Activated CD8-positive, alpha-beta memory T cell treated with anti-CD3 and anti-CD28 coated beads for 24 hours (primary cell): Measurements from ENCODE around the gene TCP11X2.
"Not testable (repeated sequence)": the region's sequence is repeated elsewhere in the genome, so short reads cannot be mapped to it uniquely, and the experiment has no call there.

Source experiments
- DNase-seq: peaks from one replicate; pipeline ENCODE4 v3.0.0-alpha.2; 2020

TCP11X2 gene

GRCh38 chrX:102471762-102472220 lies at the start of gene TCP11X2:
Gene TCP11X2 (minus strand): TSS chrX:102471812.
- DNase-seq: not testable (repeated sequence)

DNA sequence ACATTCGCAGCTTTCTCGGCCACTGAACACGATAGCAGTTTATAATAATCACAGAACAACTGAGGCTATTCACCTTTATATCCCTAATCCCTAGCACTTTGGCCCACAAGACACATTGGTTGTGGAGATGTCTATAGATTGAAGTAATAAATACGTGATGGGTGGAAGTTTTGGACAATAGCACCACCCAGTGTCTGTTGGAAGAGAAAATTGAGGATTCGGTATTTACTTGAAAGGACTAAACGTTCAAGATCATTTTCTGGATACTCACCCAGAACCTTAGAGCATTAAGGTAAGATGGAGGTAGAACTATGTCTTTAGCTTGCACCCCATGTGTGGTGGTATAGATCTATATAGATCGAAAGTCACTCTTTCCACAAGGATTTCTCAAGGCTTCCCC lies 45.7 kb upstream of the TCP11X2 start:
- no peak for DNase-seq

DNA sequence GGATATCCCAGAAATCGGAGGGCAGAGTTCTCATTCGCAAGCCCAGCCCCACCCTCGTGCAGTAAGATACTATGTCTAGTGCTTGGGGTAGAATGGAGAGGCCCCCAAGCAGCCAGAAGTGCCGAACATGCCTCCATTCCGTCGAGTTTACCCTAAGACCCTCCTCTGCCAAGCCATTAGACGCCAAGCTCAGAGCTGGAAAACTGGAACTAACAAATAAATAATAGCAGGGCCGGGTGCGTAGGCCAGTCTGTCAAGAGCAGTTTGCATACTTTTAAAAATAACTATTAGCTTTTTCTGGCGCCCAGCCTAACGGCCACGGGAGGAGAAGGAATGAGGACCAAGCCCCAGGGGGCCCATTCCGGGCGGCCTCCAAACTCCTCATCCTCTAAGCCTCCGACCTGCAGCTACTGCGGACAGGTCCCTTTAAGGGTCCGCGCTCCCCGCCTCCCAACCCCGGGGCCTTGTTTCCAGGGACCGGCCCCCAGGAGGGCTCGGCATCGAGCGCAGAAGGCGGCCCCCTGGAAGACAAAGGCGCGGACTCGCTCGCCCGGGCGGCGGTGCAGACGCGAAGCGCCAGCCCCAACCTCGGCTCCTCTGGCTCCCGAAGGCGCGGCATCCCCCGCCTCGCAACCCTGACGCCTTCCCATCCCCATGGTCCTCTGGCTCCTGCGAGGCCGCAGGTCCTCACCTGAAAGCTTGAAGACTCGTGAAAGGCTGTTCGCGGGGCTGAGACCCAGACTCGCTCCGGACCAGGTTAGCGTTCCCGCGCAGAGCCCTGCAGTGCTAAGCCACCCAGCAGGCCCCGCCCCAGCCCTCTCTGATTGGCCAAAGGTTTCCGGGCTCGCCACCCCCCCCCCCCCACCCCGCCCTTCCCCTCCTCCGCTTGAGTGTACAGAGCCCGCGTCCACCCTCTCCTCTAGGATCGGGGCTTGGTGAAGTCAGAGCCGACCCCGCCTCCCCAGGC lies 44.6 kb upstream of the TCP11X2 start, which contains the start of gene TMSB15A:
Gene TMSB15A, minus strand, starts transcription at position 765 of the 967 bp plus-strand sequence.
- DNase-seq: peak; percentile 80

DNA sequence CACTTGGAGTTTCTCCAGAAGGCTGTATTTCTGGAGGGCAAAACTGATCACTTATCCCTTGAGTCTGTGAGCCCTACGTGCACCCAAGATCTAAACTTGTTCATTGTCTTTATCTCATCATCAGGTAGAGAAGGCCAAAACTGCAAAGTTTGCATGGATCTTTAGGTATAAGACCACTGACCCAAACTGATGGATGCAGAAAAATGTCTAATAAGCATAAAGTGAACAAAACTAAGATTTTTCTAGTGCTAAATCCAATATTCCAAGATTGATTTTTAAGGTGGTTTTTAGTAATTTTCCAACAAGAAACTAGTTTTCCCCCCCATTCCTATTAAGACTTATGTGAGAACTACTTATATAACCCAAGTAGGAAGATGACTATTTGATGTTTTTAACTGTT lies 42.9 kb upstream of the TCP11X2 start:
- DNase-seq: no peak

GRCh38 chrX:102498732-102499131 lies 27.1 kb upstream of the TCP11X2 start:
- DNase-seq: no peak

DNA sequence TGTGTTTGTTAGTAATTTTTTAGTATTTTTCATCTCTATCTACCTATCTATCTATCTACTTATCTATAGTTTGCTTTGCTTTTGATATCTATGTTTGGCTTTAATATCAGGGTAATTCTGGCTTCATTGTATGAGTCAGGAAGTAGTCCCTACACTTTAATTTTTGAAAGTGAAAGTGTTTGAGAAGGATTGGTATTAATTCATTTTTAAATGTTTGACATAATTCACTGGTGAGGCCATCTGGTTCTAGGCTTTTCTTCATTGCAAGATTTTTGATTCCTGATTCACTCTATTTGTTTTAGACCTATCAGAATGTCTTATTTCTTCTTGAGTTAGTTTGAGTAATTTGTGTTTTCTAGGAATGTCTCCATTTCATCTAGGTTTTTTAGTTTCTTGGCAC lies 20.2 kb upstream of the TCP11X2 start:
- no peak for DNase-seq

- DNase-seq: not testable (repeated sequence)
Observed at GRCh38 chrX:102478765-102479164, 7.2 kb upstream of the TCP11X2 start.

DNA sequence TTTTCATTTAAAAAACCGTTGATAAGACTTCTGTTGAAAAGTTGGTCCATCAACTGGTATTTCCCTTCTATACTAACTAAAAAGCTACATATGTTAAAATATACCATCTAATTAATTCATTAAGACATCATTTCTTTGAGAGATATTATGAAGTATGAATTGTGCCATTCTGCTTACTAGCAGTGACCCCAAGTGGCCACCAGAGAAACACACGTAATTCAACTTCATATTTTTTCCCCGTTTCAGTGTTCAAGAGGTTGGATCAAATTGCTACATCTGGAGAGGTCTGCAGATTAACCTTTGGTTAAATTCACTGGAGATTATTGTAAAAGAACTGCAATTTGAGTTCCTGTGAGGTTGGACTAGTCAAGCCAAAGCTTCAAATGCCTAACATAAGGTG lies 1.4 kb downstream of the TCP11X2 start:
- not testable (repeated sequence) for DNase-seq

DNA sequence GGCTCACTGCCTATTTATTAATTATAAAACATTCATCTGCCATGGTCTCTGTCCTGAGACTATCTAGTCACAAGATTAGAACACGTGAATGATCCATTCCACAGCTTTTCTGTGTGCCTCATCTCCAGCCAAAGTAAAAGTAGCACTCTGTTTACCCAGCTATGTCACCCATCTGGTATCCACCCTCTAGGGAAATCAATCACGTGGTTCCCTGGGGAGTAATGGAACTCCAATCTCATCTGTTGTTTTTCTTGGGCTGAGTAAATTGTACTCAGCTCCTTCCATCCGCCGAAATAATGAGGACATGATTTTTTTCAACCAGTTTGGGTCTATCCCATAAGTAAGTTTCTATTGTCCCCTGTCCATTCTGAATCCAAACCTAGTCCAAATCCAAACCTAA lies 13.0 kb downstream of the TCP11X2 start:
- not testable (repeated sequence) for DNase-seq

GRCh38 chrX:102439908-102440307 lies 31.7 kb downstream of the TCP11X2 start, which contains the start of gene NXF2B:
Gene NXF2B (minus strand): TSS chrX:102440008. CDS start chrX:102380036, 59,972 bp downstream.
- not testable (repeated sequence) for DNase-seq

- DNase-seq: not testable (repeated sequence)
Observed at GRCh38 chrX:102414493-102414892, 57.1 kb downstream of the TCP11X2 start.
